Neural progenitor cell (in vitro differentiated cells): ENCODE data around the gene MEPCE.

Source experiments
- EZH2 ChIP-seq: fragments of 200-600 bp; sonication (generic); IDR thresholded peaks from 2 replicates; pipeline ENCODE4 v1.6.1; 2017; ENCODE audit warnings: antibody characterized with exemption, mild to moderate bottlenecking, moderate library complexity
- EZH2phosphoT487 ChIP-seq: fragments of 200-600 bp; sonication (generic); IDR thresholded peaks from 2 replicates; pipeline ENCODE4 v1.6.1; 2017; ENCODE audit warnings: antibody characterized with exemption
- TF ChIP-seq, protein P1 (sequence below): fragments of 200-600 bp; sonication (generic); IDR thresholded peaks from 2 replicates; pipeline ENCODE4 v1.5.1; 2017; ENCODE audit warnings: antibody characterized with exemption, mild to moderate bottlenecking

DNA sequence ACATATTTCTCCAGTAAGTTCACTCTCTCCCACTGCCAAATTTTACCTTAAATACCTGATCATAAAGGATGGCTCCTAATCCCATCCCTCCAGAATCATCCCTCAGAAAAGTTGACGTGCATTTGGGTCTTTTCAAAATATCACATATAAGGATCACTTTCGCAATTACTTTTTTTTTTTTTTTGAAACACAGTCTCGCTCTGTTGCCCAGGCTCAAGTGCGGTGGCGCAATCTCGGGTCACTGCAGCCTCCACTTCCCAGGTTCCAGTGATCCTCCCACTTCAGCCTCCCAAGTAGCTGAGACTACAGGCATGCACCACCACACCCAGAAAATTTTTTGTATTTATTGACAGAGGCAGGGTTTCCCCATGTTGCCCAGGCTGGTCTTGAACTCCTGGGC, 18.5 kb upstream of the MEPCE start:
- TF ChIP-seq, protein P1, sequence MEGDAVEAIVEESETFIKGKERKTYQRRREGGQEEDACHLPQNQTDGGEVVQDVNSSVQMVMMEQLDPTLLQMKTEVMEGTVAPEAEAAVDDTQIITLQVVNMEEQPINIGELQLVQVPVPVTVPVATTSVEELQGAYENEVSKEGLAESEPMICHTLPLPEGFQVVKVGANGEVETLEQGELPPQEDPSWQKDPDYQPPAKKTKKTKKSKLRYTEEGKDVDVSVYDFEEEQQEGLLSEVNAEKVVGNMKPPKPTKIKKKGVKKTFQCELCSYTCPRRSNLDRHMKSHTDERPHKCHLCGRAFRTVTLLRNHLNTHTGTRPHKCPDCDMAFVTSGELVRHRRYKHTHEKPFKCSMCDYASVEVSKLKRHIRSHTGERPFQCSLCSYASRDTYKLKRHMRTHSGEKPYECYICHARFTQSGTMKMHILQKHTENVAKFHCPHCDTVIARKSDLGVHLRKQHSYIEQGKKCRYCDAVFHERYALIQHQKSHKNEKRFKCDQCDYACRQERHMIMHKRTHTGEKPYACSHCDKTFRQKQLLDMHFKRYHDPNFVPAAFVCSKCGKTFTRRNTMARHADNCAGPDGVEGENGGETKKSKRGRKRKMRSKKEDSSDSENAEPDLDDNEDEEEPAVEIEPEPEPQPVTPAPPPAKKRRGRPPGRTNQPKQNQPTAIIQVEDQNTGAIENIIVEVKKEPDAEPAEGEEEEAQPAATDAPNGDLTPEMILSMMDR: no peak
- TF ChIP-seq EZH2 (no peak), EZH2phosphoT487 (no peak)
